ENCODE results near the gene SART3.

GRCh38 chr12:108559748-108560147 is 1.2 kb downstream of the SART3 start:
- TF ChIP-seq CTCF (IDR thresholded peaks at IDR 0.05) (no peak), RAD21 (IDR thresholded peaks at IDR 0.05; ENCODE audit: low read length) (no peak), FOXM1 (IDR thresholded peaks at IDR 0.05; ENCODE audit: low read depth) (no peak), GABPA (IDR thresholded peaks at IDR 0.05; ENCODE audit: low read depth) (no peak), POLR2AphosphoS5 (IDR thresholded peaks at IDR 0.05; ENCODE audit: low read depth, low read length) (no peak), MXI1 (IDR thresholded peaks at IDR 0.05; ENCODE audit: low read depth, low read length) (no peak), EZH2phosphoT487 (IDR thresholded peaks at IDR 0.05; ENCODE audit: borderline replicate concordance, low read depth) (no peak), SMC3 (IDR thresholded peaks at IDR 0.05; ENCODE audit: low read depth, low read length) (no peak), TAF1 (IDR thresholded peaks at IDR 0.05; ENCODE audit: borderline replicate concordance, low read depth, low read length) (no peak), YY1 (IDR thresholded peaks at IDR 0.05; ENCODE audit: low read depth) (no peak), REST (IDR thresholded peaks at IDR 0.05; ENCODE audit: low read depth, low read length) (no peak), ELF1 (IDR thresholded peaks at IDR 0.05) (no peak), TCF12 (IDR thresholded peaks at IDR 0.05) (no peak)
